WI38 (cell line): Measurements from ENCODE around the gene ATP1B3.

Experiments
- H3K4me3 ChIP-seq: 2 replicates; pipeline ENCODE4 v1.5.1; 2011; ENCODE audit warnings: low read depth, mild to moderate bottlenecking, control low read depth, low read length
- TF ChIP-seq, protein P1 (sequence below): IDR thresholded peaks from 2 replicates; pipeline ENCODE4 v1.5.1; 2012; ENCODE audit warnings: low read depth, mild to moderate bottlenecking, control low read depth, low read length

ATP1B3 gene

DNA sequence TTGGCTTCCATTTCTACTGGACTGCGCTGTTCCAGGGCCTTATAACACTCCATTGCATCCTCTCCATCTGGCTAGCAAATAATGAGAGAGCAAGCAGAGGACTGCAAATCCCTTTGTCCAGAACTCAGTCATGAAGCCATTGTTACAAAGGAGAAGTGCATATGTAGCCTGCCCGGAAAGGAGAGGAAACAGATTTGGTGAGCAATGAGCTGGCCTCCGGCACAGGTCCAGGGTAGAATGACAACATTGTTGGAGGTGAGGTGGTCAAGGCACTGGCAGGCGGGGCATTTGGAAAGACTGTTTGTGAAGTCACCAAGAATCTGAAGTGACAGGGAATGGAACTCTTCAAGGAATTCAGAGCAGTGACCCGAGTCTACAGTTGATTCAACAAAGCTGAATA is 25.0 kb upstream of the ATP1B3 start:
- no peak overlapping the region for H3K4me3 ChIP-seq
- TF ChIP-seq, protein P1, sequence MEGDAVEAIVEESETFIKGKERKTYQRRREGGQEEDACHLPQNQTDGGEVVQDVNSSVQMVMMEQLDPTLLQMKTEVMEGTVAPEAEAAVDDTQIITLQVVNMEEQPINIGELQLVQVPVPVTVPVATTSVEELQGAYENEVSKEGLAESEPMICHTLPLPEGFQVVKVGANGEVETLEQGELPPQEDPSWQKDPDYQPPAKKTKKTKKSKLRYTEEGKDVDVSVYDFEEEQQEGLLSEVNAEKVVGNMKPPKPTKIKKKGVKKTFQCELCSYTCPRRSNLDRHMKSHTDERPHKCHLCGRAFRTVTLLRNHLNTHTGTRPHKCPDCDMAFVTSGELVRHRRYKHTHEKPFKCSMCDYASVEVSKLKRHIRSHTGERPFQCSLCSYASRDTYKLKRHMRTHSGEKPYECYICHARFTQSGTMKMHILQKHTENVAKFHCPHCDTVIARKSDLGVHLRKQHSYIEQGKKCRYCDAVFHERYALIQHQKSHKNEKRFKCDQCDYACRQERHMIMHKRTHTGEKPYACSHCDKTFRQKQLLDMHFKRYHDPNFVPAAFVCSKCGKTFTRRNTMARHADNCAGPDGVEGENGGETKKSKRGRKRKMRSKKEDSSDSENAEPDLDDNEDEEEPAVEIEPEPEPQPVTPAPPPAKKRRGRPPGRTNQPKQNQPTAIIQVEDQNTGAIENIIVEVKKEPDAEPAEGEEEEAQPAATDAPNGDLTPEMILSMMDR = no peak

DNA sequence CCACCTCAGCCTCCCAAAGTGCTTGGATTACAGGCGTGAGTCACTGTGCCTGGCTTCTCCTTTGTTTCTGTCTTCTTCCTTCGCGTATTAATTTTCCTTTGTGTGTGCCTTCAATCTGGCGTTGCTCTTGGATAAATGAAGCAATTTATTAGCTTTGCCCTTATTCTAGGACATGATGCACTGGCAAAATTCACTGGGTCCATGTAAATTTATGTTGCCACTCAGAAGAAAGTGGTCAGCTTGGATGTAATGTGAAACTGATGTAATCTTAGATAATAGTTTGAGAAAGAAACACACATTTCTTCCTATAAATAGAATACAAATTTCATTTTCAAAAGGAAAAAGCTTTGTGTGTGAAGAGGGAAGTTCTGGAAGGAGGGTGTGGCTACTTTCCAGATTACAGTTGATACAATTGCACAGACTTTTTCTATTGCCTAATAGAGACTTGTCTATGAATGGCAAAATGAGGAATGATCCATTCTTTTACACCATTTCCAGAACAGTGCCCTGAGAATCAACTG is 23.3 kb upstream of the ATP1B3 start:
- no peak overlapping the region for H3K4me3 ChIP-seq
- TF ChIP-seq, protein P1 = no peak

DNA sequence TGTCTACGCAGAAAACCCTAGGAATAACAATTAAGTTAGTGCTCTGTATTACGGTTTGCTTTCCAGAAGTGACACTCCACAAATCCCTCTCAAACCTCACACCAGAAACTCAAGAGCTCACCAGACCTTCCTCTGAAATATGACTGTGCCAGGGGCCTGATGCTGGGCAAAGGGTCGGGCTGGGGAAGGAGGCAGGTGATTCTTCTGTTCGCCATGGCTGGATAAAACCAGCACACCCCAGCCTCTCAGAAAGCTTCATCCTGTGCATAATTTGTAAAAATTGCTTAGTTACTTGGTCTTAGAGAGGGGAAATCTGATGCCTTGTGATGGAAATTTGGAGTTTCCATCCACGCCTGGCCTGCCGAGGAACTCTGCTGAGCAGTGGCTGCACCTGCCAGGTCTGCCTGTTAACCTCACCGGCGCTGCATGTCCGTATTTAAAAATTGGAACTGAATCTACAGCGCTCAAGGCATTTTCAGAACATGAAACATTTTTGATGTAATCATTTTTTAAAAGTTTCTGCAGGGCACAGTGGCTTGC is 22.7 kb upstream of the ATP1B3 start:
- TF ChIP-seq, protein P1 = no peak
- no peak overlapping the region for H3K4me3 ChIP-seq

DNA sequence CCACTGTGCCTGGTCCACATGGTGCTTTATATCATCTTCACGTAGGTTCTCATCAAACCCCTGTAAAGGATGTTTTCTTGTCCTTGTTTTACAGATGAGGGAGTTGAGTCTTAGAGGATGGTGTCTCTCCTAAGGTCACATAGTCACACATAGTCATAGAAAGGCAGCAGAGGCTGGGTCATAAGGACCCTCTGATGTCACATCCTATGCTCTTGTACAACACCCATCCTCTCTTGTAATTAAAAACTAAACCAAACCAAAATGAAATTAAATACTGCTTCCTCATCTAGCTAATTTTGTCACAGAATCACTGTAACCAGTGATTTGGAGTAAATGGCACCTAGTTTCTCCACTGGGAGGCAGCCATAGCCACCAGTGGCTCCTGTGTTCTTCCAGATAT is 21.8 kb upstream of the ATP1B3 start:
- TF ChIP-seq, protein P1 = no peak
- no peak overlapping the region for H3K4me3 ChIP-seq

DNA sequence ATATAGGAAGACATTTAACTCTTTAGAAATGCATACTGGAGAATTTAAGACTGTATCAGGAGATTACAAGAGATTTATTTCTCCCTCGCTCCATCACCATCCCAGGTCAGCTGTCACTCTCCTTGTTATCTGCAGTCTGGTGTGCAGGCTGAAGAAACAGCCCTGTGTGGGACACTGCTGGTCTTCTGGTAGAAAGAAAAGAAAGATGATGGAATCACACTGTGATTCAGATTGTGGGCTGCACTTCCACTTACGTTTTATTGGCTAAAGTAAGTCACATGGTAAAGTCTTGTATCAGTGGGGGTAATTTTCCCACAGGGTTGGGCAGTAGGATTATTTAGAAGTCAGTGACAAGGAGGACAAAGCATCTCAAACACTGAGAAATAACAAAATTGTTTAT is 18.1 kb upstream of the ATP1B3 start:
- H3K4me3 ChIP-seq = no peak overlapping the region
- TF ChIP-seq, protein P1 = no peak

DNA sequence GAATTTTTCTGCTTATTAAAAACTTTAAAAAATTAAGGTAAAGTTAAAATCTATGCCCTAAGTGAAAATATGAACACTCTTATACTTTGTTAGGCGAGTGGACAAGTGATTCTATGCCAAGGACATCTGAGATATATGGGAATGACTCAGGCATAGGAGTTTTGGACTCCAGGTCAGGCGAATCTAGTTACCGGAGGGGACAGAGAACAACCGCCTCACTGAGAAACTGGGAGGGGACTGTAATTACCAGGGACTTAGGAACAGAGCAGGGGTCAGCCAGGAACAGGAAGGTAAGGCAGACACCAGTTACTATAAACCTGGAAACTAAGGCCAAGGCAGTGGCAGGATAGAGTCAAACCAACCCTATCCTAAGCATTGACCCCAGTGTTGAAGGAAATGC is 16.8 kb upstream of the ATP1B3 start:
- TF ChIP-seq, protein P1 = no peak
- H3K4me3 ChIP-seq = no peak overlapping the region

DNA sequence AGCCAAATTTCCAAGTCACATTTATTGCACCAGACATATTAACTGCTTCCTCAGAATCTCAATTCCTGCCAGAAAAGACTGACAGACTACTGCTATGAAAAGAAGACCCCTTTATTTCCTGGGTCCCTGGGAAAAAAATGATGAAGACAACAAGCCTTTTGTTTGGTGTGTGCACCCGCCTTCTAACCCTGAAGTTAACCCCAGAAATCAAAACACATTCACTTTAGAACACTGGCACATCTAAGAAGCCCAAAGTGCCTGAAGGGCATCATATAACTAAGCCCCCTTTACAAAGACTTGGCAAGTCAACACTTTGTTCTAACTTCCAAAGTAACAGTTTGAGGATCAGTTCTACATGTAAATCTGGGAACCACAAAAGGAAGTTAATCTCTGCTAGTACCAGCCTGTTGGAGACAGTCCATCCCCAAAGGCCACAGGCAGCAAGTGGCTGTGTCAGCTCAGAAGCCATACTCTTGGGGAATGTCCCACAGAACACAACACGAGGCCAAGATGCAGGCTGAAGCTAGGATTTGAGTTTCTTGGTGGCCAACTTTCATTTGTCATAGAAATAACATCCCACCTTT is 16.3 kb upstream of the ATP1B3 start:
- no peak overlapping the region for H3K4me3 ChIP-seq
- TF ChIP-seq, protein P1 = no peak
